NCI-H1436 treated with DMSO at 0.1 percent for 48 hours (cell line): ENCODE data around the gene GNG2.

ENCODE experiments used
- DNase-seq: peaks from one replicate; lab custom pipeline; 2025; lab: John Stamatoyannopoulos, UW

GNG2 gene

DNA sequence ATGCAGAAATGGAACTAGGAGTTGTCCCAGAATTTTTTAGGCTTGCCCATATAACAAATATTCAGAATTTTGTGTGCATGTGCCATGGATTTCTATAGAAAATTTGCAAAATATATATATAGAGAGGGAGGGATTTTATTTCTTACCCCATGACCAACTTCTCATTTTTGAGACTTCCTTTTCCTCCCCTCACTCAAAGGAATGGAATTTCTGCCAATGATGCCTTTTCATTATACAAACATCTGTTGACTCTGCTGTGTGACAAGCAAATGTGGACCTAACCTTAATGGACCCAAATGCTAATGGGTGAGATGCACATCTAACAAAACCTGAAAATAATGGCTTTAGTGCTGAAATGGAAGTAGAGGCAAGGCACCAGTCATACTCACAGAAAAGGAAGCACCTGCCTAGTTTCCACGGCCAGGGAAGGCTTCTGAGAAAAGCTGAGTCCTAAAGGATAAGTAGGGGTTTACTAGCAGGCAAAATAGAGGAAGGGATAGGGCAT is 3.6 kb upstream of the GNG2 start:
- no peak for DNase-seq

DNA sequence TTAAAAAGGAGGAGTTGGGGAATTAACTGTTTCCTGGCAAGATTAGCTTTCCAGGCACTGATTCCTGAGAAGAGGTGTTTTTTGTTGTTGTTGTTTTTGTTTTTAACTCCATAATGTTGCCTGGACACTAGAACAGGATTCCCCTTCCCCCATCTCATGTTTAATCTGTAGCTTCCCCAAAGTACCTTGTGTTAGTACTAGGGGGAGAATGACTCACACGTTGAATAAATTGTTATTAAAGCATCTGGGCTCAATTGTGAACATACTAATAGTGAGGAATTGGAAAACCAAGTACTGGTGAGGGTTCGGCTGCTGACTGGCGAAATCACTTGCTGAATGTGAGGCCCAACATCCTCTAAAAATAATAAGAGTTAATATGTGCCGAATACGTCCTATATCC is 1.3 kb upstream of the GNG2 start:
- no peak for DNase-seq

DNA sequence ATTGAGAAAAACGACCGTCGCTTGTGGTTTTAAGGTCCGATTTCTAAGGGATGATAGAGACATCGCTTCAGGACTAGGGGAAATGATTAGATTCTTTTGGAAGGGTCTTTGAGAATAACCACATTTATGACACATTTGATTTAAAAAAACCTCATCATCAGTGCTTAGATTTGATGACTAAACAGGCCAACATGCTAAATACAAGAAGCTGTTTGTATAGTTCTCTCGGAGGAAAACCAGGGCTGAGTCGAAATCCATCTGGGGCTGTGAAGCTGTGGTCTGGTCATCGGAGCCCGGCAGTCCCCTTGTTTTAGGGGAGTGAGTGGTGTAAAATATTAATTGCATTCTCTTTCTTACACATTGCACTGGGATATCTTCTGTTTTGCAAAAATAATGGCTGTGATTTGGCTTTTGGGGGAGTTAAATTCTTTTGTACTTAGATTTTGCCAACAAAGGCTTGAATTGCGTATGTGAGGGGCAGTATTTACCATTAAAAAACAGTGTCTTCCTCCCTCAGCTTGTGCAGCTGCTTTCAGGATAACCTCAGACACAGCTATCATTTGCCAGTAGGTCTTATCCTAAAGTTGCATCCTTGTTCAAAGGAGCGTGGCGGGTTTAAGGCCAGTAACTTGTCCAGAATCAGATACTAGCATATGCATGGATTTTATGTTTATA is 550 bp downstream of the GNG2 start:
- DNase-seq: no peak

DNA sequence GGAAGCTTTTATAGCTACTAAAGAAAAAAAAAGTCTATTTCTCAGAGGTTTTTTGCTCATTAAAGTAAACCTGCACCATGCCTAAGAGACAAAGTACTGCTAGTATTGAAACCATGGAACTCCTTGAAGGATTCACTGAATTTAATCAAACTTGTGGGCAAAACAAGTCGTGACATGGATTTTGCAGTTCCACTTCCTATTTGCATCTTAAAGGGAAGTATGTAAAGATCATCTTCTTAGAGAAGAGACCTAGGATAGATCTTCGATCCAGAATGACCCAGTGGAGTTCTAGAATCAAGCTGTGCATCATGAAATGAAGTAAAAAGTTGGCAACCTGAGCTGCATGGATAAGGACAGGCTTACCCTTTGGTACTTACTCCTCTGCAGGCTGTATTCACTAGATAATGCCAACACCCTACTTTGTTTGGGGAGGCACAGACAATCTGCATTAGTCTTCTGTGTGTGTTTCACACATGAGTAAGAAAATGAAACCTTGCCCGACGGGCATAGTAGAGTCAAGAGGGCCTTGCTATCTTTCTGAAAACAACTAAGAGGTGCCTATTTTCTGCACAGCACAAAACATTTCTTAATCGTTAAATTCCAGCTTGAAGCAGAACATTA is 1.9 kb downstream of the GNG2 start:
- no peak for DNase-seq

DNA sequence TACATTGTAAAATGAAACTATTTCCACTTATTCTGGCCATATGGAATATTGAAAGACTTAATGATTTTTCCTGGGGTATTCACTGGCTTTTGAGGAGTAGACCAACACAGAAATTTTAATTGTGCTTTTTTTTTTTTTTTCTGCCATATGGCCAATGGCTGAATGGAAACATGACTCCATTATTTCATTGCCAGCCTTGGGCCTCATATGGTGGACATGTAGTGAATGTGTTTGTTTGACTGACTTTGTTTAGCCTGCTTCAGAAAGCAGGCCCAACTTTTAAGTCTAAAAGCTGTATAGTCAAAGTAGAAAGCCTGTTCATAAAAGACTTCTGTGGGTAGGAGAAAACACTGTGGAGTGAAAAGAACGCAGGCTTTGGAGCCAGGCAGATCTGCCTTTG is 2.4 kb downstream of the GNG2 start:
- no peak for DNase-seq

DNA sequence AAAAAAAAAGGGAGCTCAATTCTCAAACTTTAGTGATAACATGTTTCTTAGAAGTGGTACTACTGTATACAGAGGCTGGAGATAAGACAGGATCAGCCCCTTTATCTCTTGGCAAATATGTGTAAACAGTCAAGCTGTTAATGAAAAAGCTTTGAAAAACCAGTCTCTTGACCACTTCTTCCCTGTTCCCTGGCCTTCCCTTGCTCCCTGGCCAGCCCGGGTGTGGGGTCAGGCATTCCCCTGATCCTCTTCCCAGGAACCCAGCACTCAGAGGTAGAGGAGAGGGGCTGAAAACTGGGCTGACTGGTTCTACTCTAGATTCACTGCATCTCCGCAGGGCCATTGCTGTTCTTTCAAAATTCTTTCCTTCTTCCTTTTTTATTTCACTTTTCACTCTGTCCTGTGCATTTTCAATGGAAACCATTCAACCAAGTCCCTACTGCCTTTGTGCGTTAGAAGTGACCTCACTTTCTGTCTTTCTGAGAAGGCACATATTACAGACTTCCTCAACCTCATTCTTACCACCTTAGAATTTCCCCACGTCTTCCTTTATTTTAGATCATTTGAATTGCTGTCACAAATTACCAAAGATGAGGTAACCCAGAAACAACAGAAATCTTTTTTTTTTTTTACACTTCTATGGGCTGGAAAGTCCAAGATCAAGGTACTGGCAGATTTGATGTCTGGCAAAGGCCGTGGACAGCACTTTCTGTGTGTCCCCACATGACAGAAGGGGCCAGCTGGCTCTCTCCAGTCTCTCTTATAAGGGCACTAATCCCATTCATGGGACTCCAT is 5.7 kb downstream of the GNG2 start:
- DNase-seq: no peak

GRCh38 chr14:51867741-51868140 is 7.3 kb downstream of the GNG2 start:
- DNase-seq: no peak

GRCh38 chr14:51868405-51868804 is 8.0 kb downstream of the GNG2 start:
- peak; percentile 81 for DNase-seq

- DNase-seq: no peak
These were observed 9.1 kb downstream of the GNG2 start for GRCh38 chr14:51869411-51870100.

DNA sequence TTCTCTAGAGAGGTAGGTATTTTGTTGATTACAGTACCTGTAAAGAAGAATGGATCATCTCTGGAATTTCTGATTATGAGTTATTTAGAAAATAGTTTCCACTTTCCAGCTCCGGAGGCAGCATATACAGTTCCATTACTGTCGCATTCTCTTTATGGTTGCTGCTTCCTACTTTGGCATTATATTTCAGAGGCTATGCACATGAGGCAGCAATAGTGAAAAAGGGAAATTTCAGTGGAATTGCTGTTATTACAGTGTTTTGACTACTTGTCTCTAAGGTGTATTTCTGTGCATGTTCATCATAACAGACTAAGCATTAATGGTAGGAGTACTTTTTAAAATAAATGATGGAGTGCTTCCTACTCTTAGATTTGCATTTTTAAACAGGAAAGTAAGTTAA is 10.2 kb downstream of the GNG2 start:
- DNase-seq: no peak

- DNase-seq: no peak
These were observed 11.4 kb downstream of the GNG2 start for GRCh38 chr14:51871846-51872245.

DNA sequence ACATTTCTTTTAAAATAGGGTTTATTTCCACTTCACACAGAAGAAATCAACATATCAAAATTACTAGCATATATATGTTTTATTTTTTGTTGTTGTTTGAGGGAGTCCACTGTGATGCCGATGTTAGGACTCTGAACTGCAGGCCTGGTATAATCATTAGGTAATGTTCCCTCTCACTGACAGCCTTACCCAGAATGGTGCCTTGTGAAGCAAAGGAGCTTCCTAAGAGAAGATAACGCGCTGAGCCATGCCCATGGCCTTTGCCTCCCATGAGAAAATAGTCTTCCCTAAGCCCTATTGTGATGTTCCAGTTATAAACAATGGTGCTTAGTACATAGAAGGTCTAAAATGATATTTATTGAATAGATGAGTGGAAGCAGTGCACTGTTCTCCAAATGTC is 12.0 kb downstream of the GNG2 start:
- DNase-seq: no peak

- peak; percentile 87 for DNase-seq
These were observed 12.9 kb downstream of the GNG2 start for GRCh38 chr14:51873221-51873893.

- no peak for DNase-seq
These were observed 17.4 kb downstream of the GNG2 start for GRCh38 chr14:51877810-51878209.

- DNase-seq: no peak
These were observed 18.8 kb downstream of the GNG2 start for GRCh38 chr14:51879170-51879569.

GRCh38 chr14:51880835-51881580 is 20.6 kb downstream of the GNG2 start:
- DNase-seq: no peak

- no peak for DNase-seq
These were observed 21.2 kb downstream of the GNG2 start for GRCh38 chr14:51881636-51882035.

GRCh38 chr14:51883232-51883631 is 22.8 kb downstream of the GNG2 start:
- DNase-seq: no peak

- DNase-seq: no peak
These were observed 23.9 kb downstream of the GNG2 start for GRCh38 chr14:51884086-51884927.

DNA sequence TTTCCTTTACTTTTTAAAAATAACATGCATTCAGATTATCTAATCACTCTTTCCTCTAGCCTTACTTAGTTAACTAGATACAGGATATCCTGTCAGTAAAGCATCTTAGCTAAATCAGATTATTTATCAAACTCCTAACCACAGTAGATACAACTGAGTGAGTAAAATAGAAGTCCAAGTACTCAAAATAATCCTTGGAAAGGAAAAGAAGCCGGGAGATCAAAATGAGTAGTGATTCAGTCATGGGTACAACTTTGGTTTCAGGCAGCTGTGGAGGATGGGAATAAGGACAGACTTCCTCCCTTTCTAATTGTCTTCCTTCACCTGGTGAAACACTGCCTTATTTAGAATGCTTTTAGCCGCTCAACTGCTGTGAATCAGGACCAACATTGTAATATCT is 29.4 kb downstream of the GNG2 start:
- no peak for DNase-seq
